ENCODE data around the gene IKBIP.
A peak's percentile ranks its signal among the peaks of the same experiment; 100 is the strongest.
"Not testable (repeated sequence)": the region's sequence is repeated elsewhere in the genome, so short reads cannot be mapped to it uniquely, and the experiment has no call there.

IKBIP gene, protein sequence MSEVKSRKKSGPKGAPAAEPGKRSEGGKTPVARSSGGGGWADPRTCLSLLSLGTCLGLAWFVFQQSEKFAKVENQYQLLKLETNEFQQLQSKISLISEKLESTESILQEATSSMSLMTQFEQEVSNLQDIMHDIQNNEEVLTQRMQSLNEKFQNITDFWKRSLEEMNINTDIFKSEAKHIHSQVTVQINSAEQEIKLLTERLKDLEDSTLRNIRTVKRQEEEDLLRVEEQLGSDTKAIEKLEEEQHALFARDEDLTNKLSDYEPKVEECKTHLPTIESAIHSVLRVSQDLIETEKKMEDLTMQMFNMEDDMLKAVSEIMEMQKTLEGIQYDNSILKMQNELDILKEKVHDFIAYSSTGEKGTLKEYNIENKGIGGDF

DNA sequence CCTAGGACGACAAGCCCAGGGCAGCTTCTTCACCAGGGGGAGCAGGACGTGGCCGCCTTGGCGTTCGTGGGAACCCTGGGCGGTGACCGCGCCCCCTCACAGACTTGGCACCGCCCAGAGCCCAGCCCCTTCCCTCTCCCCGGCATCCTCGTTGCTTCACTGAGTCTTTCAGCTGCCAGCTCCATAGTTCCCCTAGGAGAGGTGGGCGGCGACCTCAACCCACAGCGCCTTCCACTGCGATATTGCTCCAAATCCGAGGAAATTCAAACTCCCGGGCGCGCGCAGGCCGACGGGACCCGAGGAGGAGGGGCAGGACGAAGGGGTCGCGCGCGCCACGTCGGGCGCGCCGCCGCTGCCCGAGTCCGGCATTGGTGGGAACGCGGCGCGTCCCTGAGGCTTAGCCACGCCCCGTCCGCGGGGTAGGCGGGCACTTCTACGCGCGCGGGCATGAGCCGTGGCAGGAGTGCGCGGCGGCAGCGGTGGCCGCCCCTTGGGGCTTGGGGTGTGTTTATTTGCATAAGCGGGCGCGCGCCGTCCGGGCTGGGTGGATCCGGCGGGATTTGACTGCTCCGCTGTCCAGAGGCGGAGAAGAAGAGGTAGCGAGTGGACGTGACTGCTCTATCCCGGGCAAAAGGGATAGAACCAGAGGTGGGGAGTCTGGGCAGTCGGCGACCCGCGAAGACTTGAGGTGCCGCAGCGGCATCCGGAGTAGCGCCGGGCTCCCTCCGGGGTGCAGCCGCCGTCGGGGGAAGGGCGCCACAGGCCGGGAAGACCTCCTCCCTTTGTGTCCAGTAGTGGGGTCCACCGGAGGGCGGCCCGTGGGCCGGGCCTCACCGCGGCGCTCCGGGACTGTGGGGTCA, at the start of gene IKBIP, which contains the start of gene APAF1:
Gene IKBIP (minus strand): TSS at position 77 of the 860 bp plus-strand sequence. CDS start 87 bp downstream, outside the sequence.
Gene APAF1 (plus strand): TSS at position 579 of the 860 bp plus-strand sequence. CDS start 3,070 bp downstream, outside the sequence.
- DNase-seq, result peak; percentile 96

DNA sequence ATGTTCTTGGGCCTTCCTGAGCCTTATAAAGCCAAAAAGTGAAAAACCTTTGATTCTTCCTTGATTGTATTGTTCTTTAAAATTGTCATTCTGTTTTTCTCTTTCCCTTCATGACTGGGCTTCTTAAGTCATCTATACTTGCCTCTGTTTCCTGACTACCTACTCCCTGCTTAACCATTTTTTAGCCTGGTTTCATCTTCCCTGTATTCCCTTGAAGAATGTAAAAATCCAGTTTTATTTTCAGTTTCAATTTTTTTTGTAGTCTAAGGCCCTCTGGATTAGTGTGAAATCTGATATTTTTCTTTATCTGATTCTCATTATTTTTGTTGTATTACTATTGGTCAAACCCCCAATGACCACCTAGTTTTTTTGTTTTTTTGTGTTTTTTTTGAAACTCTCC, 46.8 kb upstream of the IKBIP start:
- DNase-seq, result no peak

DNA sequence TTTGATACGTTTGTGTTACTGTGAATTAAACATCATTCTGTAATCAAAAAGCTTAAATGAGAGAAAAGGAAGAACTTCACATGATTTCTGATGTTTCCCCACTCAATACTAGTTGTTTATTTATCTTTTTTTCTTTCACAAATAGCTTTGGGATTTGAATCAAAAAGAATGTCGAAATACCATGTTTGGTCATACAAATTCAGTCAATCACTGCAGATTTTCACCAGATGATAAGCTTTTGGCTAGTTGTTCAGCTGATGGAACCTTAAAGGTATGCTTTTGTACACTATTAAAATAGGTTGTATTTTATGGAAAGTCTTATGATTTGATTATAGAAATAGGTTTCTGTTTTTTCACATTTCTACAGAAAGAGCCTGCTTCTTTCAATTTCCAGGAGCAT, 42.0 kb upstream of the IKBIP start:
- DNase-seq, result no peak

DNA sequence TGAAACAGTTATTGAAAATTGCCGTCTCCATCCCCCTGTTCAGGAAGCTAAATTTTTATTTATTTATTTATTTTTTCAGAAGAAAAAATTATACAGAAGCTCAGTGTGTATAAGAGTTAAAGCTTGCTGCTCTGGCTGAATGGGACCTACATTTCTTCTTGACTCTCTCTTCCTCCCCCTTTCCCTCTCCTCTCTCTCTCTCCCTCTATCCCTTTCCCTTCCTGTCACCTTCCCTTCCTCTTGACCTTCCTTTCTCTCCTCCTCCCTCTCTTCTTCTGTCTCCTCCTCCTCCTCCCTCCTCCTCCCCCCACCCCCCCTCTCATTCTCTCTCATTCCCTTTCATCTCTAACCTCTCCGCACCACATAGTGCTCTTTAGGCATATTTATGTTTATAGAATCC, 39.6 kb upstream of the IKBIP start:
- DNase-seq, result no peak

DNA sequence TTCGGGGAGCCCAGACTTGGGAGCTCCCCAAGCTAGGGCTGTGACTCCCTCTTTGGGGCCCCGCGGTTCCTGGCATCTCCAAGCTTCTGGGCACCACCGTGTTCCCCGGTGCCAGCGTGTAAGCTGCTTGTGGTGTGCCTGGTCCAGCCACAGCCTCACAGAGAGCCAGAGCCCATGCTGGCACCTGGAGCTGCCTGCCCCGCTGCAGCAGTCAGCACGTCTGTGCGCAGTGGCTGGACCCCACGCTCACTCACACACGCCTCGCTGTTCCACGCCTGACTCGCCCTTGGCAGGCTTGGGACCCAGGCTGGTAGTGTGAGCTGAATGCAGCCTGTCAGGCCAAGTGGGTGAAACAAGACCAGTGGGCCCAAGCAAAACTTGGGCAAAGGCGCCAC, 35.0 kb upstream of the IKBIP start:
- DNase-seq, result no peak

DNA sequence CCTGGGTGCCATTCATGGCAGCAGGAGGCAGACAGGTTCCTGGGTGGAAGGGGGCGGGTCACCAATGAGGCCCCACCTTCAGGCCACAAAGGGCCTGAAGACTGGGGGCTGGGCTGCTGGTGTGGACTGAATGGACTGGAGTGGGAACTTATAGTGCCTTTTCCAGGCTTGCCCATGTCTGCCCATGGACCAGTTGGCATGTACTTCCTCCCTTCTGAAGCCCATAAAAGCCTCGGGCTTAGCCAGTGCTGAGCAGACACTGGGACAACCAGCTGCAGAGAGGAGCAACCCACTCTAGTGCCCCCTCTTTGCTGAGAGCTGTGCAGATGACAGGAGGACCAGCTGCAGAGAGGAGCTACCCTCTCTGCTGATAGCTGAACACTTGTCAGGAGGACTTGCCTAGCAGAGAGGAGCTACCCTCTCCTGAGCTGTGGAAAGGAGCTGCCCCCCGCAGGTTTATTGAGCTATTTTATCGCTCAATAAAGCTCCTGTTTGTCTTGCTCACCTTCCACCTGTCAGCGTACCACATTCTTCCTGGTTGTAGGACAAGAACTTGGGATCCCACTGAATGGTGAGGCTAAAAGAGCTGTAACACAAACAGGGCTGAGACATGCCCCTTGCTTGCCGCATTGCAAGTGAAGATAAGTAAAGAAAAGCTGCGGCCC, 34.5 kb upstream of the IKBIP start:
- no peak for DNase-seq

DNA sequence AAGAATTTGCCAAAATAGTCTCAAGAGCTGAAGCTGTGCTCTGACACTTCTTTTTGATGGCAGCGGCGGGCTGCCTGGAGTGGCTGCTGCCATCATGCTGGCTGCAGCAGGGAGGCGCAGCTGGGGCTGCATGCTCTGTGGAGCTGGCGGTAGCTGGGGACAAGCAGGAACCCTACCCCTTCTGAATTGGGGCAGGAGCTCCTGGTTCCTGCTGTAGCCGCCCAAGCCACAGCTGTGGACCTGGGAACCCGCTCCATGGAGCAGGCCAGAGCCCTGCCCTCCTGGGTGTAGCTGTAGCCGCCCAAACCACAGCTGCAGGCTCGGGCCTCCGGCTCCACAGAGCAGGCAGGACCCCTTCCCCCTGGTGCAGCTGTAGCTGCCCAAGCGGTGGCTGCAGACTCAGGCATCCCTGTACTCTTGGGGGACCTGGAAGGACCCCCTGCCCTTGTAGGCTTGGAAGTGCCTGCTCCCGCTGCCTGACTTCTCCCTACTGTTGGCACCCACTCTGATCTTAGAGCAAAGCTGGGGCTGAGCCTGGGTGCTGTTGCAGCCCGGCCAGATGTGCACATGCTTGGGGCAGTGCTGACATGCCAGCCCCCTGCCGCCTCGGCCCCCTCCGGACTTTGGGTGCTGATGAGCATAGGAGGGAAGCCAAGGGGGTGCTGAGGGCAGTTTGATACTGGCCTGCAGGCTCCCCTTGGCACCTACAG, 33.8 kb upstream of the IKBIP start:
- no peak for DNase-seq

DNA sequence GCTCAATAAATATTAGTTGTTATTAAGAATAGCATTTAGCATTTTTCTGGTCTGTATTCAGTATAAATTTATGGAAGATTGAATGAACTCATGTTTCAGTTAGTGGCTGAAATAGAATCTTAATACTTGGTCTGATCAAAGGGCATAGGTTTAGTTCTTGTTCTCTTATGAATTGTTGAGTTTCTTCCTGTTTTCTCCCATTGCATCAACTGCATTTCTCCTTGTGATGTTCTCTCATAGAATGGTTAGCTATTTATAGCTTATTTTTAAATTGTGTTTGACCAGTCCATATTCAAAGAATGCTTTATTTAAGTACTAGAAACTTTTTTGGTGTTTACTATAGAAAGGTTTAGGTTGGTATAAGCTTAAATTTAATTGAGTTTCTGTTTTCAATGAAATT, 30.3 kb upstream of the IKBIP start:
- DNase-seq, result no peak

DNA sequence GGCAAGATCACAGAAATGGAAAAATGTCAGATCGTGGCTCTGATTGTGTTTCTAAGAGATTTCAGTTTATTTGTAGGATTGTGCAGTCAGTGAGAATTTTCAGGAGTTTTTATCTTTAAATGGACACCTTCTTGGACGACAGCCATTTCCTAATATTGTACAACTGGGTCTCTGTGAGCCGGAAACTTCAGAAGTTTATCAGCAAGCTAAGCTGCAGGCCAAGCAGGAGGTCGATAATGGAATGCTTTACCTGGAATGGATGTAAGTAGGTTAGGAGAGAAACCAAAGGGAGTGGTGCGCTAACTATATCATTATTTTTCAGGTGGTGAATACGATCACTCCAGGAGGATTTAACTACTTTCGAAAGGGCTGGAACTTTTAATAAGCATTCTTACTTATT, 26.9 kb upstream of the IKBIP start:
- DNase-seq, result no peak

DNA sequence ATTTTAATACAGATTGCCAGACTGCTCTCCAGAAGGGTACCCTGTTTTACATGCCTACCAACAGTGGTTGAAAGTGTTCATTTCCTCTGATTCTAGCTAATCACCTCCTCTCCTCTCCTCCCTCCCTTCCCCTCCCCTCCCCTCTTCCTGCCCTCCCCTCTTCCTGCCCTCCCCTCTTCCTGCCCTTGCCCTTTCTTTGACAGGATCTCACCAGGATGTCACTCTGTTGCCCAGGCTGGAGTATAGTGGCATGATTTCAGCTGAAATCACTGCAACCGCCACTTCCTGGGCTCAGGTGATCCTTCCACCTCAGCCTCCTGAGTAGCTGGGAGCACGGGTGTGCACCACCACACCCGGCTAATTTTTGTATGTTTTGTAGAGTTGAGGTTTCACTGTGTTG, 25.2 kb upstream of the IKBIP start:
- DNase-seq, result no peak

DNA sequence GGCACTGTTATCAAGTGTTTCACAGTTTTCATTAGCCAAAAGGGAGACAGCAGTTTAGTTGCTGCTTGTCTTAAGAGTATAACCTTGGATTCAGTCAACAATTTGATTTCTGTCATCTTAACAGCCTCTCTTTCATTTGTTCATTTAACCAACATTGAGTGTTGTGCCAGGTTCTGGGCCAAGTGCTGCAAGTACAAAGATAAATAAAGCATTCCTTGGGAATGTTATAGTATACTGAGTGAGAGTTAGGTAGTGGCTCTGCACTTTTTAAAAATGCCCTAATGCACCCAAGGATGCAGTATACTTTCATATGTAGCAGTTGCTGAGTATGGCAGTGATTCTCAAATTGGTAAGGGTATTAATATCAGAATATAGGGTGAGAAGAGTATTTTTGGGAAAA, 15.9 kb upstream of the IKBIP start:
- no peak for DNase-seq

DNA sequence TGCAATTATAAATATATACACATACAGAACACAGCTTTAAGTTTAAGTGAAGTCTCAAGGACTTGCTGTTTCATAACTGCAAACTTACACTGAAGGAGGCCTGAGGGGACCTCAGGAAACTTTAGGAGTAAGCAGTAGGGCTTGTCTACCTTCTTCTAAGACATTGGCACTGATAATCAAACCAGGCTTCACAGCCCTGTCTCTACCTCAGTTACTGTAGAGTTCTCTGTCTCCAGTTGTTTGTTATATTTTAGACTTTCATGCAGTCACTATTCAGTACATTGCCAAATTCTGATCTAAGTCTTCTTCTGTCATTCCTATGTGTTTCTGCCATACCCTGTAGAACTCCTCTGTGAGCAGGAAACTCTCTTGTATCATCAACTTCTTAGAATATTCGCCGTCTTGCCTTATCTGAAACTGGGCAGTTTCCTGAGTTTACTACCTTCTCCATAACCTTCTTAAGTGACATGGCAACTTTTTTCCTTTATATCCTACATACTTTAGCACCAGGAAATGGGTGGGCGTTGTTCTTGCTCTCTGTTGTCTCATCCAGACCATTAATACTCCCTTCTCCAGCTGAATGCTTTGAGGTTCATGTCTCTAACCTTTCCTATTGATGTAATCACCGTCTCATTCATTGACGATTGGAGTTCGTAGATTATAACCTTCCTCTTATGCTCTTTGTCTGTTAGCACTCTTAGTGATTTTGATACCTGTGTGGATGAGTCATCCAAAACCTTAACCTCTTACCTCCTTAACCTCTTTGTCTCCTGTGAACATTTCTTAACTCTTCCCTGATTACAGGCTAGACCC, 11.9 kb upstream of the IKBIP start:
- no peak for DNase-seq

DNA sequence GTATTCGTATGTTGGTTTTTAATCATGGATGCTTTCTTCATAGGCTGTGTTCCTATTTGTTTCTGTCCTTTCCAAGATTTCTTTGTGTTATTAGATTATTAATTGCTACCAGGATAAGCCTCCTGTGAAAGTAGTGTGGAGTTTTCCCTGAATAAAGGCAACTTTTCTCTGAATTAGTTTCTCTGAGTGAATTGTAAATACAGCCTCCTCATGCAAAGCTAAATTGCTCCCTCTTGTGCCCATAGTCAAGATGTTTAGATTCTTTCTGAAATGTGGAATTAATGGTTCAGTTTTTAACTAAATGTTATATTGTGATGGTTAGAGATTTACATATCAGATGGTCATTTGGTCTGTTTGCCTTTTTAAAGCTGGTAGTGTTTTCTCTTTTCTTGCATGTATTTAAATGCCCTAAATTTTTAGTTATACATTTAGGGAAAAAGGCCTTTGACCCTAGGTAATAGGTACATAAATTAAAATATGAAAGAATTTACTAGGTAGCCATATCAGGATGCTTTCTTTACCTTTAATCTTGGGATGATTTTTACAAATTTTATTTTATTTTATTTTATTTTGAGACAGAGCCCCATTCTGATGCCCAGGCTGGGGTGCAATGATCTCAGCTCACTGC, 9.4 kb upstream of the IKBIP start:
- DNase-seq, result no peak

DNA sequence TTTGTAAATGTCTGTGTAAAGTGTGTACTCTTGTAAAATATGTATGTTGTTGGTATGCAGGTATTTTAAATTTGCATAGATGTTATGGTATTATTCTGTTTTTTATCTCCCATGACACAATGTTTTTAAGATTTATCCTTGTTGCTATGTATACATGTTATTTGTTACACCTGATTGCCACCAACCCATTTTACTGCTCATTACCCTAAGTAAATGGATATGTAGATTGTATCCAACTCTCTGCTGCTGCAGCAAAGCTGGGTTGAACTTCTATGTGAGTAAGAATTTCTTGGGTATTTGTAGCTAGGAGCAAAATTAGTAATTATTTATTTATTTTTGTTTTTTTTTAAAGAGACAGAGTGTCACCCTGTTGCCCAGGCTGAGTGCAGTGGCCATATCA, 6.7 kb upstream of the IKBIP start:
- no peak for DNase-seq

DNA sequence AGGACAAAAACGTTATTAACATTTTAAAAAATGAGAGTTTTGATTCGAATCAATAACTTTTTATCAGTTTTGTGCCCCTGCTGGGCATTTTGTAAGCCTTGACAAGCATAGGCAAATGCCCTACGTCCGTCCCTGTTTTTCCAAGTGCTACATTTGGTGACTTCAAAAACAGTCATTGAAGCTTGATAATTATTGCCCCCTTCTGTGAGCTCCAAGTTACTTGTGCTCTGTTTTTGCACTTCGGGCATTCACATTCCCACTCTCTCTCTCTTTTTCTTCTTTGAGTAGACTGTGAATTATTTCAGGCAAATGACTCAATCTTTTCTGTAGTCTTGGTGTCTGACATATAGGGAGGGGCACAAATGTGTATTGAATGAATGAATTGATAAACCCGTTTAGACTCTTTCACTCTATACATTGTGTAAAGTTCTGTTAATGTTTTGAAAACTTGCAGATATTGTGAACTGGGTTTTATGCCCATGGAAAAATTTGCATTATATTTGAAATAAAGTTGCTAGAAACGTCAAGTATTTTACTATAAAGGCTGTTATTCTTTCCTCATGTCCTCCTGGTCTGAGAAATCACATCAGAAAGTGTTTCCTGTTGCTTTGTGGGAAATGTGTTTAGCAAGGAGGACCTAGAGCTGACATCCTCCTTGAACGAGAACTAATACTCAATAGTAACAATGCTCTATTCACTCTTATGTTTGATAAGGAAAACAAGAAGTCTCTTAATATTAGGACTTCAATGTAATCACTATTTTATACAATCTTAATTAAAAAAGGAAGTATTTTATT, 1.9 kb upstream of the IKBIP start:
- peak; percentile 4 for DNase-seq

DNA sequence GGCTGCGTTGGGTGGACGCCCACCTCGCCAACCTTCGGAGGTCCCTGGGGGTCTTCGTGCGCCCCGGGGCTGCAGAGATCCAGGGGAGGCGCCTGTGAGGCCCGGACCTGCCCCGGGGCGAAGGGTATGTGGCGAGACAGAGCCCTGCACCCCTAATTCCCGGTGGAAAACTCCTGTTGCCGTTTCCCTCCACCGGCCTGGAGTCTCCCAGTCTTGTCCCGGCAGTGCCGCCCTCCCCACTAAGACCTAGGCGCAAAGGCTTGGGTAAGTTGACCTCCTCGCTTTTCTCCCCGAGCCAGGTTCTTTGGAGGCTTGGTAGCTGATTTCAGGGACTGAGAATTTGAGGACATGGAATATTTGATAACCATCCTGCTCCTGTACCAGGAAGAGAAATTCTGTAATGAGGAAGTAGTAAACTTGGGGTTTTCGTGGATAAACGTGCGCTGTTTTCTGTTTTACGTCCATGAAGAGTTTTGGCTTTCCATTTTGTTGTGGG, 1.0 kb upstream of the IKBIP start:
- peak; percentile 23 for DNase-seq

DNA sequence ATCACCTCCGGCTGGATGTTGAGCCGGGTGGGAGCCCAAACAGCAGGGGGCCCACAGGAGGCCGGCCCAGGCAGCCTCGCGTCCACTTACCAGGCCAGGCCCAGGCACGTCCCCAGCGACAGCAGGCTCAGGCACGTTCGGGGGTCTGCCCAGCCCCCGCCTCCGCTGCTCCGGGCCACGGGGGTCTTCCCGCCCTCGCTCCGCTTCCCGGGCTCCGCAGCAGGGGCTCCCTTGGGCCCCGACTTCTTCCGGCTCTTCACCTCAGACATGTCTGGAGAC, 216 bp downstream of the IKBIP start:
- DNase-seq, result no peak

DNA sequence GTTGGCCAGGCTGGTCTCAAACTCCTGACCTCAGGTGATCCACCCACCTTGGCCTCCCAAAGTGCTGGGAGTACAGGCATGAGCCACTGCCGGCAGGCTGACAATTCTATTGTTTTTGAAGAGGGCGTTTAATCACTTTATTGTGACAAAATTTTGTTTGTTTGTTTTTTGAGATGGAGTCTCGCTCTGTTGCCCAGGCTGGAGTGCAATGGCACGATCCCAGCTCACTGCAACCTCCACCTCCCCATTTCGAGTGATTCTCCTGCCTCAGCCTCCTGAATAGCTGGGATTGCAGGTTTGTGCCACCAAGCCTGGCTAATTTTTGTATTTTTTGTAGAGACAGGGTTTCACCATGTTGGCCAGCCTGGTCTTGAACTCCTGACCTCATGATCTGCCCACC, 1.8 kb downstream of the IKBIP start:
- DNase-seq, result not testable (repeated sequence)

DNA sequence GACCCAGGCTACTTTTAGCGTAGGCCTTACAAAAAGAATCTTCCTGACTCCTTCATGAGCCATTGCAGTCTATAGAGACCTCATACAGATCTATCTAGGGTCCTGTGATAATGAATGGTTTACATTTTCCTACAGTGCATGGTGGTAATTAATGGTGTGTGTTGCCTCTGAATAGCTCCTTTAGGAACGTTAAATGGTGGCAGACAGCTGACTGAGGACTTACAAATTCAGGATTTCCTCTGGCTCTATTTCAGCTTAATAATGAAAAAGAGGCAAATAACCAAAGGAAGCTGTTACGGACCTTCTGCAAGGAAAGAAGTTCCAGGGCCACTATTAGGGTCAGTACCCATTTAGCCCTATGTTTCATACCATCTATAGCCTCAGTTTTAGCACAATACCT, 5.1 kb downstream of the IKBIP start:
- no peak for DNase-seq

DNA sequence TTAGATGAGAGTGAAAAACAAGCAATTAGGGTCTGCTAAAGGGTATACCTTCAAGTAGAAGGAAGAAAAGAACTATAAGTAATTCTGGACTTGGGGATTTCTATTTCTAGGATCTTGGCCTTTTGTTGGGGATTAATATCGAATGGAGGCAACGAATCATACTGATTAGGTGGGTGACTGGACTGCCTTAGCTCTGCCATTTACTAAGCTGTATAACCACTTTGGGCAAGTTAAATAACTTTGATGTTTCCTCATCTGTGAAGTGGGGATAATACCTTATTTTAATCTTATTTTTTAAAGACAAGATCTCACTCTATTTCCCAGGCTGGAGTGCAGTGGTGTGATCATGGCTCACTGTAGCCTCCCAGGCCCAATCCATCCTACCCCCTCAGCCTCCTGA, 6.6 kb downstream of the IKBIP start:
- no peak for DNase-seq

DNA sequence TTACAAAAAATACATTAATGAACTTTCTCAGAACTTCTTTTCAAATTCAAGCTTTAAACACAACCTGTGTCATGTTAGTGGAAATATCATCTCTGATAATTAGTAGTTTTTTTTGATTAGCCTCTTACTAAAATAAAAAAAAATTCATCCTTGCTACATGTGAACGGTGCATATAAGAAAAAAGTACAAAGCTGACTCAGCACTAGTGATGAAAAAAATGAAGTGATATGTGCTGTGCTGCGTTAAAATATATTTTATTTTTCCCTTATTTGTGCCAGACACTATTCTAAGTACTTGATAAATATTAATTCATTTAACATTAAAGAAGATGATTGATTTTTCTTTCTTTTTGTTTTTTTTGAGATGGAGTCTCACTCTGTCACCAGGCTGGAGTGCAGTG, 7.5 kb downstream of the IKBIP start:
- no peak for DNase-seq
